Activated B cell treated with CpG ODN at 0.5 μM for 24 hours (primary cell): ENCODE results near the gene PPARG. TPM values are rescaled to one million over a fixed set of nuclear protein-coding genes. Genes with fewer than 3 reads are reported as not detected.

ENCODE experiments used
- ATAC-seq: fragments of 200-7000 bp; cut with Tn5 transposase; one replicate; pipeline ENCODE4 v1.10.0; 2021; ENCODE audit warnings: low read depth, mild to moderate bottlenecking, moderate library complexity
- CTCF ChIA-PET: fragments of 350-600 bp; sonication (Branson Sonifier 250); formaldehyde crosslinking; loops from one replicate; lab custom pipeline; 2021; ENCODE audit warnings: antibody characterized with exemption; lab: Charles Lee
- POLR2A ChIA-PET: fragments of 350-600 bp; sonication (Branson Sonifier 250); formaldehyde crosslinking; loops from one replicate; lab custom pipeline; 2021; ENCODE audit warnings: antibody characterized with exemption; lab: Charles Lee
- DNase-seq: peaks from one replicate; pipeline ENCODE4 v3.0.0; 2022
- H3K27ac Mint-ChIP-seq: one replicate; pipeline ENCODE4 v1.8.0; 2020; ENCODE audit warnings: mixed read lengths
- H3K27me3 Mint-ChIP-seq: one replicate; pipeline ENCODE4 v1.8.0; 2021; ENCODE audit warnings: mixed read lengths
- H3K36me3 Mint-ChIP-seq: one replicate; pipeline ENCODE4 v1.8.0; 2021; ENCODE audit warnings: low read depth, mixed read lengths
- H3K4me1 Mint-ChIP-seq: one replicate; pipeline ENCODE4 v1.8.0; 2021; ENCODE audit warnings: mixed read lengths
- H3K4me3 Mint-ChIP-seq: one replicate; pipeline ENCODE4 v1.8.0; 2020; ENCODE audit warnings: mild to moderate bottlenecking, mixed read lengths
- H3K9me3 Mint-ChIP-seq: one replicate; pipeline ENCODE4 v1.8.0; 2020; ENCODE audit warnings: mixed read lengths
- intact Hi-C: fragments of 100-400 bp; cut with micrococcal nuclease; formaldehyde crosslinking; loops from one replicate; pipeline ENCODE4 v1.15.1; 2024
- total RNA-seq: library from RNA; stranded (reverse); gene quantifications from 2 replicates; pipeline ENCODE4 v1.2.3, GENCODE V29; 2022
- TF ChIP-seq, protein P1 (sequence below): fragments of 200-600 bp; IDR thresholded peaks from one replicate; pipeline ENCODE4 v1.8.0; 2022; ENCODE audit warnings: antibody characterized with exemption, mild to moderate bottlenecking

The PPARG gene
- total RNA-seq, 1 donor from 2014 or later = not detected

DNA sequence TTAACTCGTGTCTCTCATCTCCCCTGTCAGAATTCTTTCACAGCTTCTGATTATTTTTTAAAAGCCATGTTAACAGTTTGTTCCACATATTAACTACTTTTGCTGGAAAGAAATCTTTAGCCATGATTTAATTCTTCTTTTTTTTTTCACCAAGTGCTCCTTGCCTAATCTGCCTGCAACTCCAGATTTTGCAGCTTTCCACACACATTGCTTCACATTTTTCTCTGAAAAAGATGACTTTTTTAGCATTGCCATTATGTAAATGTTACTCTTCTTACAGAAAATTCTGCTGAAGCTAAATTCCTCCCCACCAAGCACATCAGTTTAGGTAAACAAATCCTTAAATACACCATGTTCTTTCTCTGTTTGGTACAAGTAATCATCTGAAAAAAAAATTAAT lies 23.4 kb upstream of the PPARG start:
- no peaks in the 10 kb centered on the region for H3K9me3 Mint-ChIP-seq

DNA sequence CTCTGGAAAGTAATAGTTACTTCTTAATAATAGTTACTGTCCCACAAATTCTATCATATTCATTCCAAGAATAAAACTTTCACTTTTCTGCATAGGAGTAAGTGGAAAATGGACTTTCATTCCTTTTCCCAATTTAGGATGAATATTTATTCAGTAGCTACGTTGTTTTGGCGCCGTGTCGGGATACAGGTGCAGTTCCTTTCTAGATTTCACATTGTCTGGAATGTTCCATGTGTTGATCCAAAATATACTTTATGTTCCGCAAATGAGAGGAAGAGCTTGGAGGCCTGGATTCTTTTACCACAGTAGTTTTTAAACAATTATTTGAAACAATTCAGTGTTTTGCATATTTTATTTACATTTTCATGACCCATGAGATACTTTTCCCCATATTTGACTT lies 22.8 kb upstream of the PPARG start:
- CTCF ChIA-PET = no interaction called here
- Mint-ChIP-seq H3K27me3 (peaks cover 5% of the 10 kb centered on the region), H3K36me3 (no peaks in the 10 kb centered on the region), H3K27ac (no peak overlapping the region), H3K9me3 (no peaks in the 10 kb centered on the region), H3K4me1 (no peaks in the 10 kb centered on the region), H3K4me3 (no peak overlapping the region)
- intact Hi-C loops = no loop called here
- POLR2A ChIA-PET = no interaction called here
- ATAC-seq (no peak), DNase-seq (no peak)
- TF ChIP-seq, protein P1, sequence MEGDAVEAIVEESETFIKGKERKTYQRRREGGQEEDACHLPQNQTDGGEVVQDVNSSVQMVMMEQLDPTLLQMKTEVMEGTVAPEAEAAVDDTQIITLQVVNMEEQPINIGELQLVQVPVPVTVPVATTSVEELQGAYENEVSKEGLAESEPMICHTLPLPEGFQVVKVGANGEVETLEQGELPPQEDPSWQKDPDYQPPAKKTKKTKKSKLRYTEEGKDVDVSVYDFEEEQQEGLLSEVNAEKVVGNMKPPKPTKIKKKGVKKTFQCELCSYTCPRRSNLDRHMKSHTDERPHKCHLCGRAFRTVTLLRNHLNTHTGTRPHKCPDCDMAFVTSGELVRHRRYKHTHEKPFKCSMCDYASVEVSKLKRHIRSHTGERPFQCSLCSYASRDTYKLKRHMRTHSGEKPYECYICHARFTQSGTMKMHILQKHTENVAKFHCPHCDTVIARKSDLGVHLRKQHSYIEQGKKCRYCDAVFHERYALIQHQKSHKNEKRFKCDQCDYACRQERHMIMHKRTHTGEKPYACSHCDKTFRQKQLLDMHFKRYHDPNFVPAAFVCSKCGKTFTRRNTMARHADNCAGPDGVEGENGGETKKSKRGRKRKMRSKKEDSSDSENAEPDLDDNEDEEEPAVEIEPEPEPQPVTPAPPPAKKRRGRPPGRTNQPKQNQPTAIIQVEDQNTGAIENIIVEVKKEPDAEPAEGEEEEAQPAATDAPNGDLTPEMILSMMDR = no peak

More for the DNA sequence above, 23.4 kb upstream of the PPARG start:
- intact Hi-C loops = no loop called here
- ATAC-seq (no peak), DNase-seq (no peak)
- Mint-ChIP-seq H3K36me3 (no peaks in the 10 kb centered on the region), H3K27me3 (peaks cover 6% of the 10 kb centered on the region), H3K27ac (no peak overlapping the region), H3K4me1 (no peaks in the 10 kb centered on the region), H3K4me3 (no peak overlapping the region)
- ChIA-PET POLR2A (no interaction called here), CTCF (no interaction called here)
- TF ChIP-seq, protein P1 = no peak

DNA sequence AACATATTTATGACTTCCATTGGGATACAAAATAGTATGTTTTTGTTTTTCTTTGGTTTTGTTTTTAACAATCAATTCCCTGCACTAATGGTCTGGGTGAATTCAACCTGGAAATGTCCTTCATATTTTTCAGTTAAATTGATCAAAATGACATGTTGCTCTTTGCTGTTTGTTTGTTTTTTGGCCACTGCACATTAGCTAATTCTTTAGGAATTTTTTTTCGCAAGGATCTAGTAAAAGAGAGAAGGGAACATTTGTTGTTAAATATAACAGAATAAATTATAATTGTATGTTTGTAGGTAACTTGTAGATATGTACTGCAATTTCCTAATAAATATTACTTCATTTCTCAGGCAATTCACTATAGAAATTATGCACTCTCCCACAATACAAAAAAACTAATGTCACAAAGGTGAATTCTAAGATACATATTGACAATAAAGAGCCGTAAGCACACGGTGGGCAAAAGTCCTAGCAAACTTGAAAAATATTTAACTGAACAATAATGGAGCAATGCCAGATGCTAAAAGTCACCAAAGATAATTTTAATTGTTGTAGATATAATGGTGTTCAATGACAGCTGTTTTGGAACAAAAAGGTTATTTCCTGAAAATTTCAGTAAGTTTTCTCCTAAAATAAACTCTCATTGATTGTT lies 21.4 kb upstream of the PPARG start:
- Mint-ChIP-seq H3K4me3 (no peak overlapping the region), H3K9me3 (no peaks in the 10 kb centered on the region), H3K27me3 (peaks cover 4% of the 10 kb centered on the region), H3K4me1 (no peaks in the 10 kb centered on the region), H3K27ac (no peak overlapping the region), H3K36me3 (no peaks in the 10 kb centered on the region)
- DNase-seq (no peak), ATAC-seq (no peak)
- CTCF ChIA-PET = no interaction called here
- TF ChIP-seq, protein P1 = no peak
- intact Hi-C loops = no loop called here
- POLR2A ChIA-PET = no interaction called here

DNA sequence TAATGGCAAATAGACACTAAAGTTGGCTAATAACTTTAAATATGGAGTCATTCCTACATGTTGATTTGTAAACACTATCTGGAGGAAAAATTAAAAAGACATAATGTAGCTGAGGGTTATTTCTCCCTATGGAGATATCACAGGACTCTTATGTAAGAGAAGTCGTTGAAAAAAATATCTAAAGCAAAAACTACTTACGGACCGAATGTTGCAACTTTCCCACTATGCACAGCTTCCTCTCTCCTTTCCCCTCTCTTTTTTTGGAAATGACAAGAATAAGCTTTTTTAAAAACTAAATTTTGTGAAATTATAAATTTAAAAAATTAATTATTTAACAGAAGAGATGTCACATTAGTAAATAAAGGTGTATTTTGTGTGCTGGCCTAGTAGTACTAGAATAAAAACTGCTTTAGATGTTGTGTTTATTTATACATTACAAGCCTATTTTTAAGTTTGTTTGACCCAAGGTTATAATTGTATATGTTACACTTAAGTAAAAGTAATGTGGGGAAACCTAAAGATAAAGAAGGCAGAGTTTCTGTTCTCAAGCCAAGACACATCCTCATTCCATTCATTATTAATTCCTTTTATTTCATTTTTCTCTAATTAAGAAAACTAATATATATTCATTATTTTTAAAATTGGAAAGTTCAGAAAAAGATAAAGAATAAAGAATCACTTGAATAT lies 20.7 kb upstream of the PPARG start:
- peaks cover 4% of the 10 kb centered on the region for H3K4me1 Mint-ChIP-seq
- CTCF ChIA-PET = no interaction called here
- H3K27ac Mint-ChIP-seq = no peak overlapping the region
- intact Hi-C loops = no loop called here
- no peaks in the 10 kb centered on the region for H3K9me3 Mint-ChIP-seq
- peaks cover 6% of the 10 kb centered on the region for H3K27me3 Mint-ChIP-seq
- POLR2A ChIA-PET = no interaction called here
- no peak for ATAC-seq
- TF ChIP-seq, protein P1 = no peak
- H3K36me3 Mint-ChIP-seq = no peaks in the 10 kb centered on the region
- DNase-seq = no peak
- H3K4me3 Mint-ChIP-seq = no peak overlapping the region

DNA sequence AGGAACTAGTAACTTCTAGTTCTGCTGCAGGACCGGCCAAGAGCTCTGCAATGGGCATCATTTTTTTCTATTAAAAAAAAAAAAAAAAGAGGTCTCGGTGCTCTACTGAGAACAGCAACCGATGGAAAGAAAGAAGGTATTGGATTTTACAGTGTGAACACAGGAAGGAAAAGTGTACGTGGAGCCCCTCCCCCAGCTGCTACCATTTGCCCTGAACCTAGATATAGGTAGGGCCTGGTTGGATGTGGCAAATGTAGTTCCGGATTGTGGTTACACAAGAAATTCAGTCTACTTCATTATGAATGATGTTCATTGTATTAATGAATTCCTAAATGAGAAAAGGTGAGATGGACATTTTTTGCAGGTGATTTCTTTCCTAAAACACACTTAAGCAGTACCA lies 17.9 kb upstream of the PPARG start:
- H3K9me3 Mint-ChIP-seq = no peaks in the 10 kb centered on the region
- peaks cover 7% of the 10 kb centered on the region for H3K4me1 Mint-ChIP-seq
- intact Hi-C loops = no loop called here
- ChIA-PET POLR2A (interaction anchor here (0.7 kb wide), 1 partner anchor 98 kb away, joined by 4 read pairs; no protein-coding TSS in a partner anchor), CTCF (no interaction called here)
- no peak overlapping the region for H3K27ac Mint-ChIP-seq
- no peaks in the 10 kb centered on the region for H3K36me3 Mint-ChIP-seq
- TF ChIP-seq, protein P1 = no peak
- ATAC-seq (no peak), DNase-seq (no peak)
- peaks cover 8% of the 10 kb centered on the region for H3K27me3 Mint-ChIP-seq
- no peak overlapping the region for H3K4me3 Mint-ChIP-seq
